ENCODE data around the gene EVX2.

Gene EVX2

DNA sequence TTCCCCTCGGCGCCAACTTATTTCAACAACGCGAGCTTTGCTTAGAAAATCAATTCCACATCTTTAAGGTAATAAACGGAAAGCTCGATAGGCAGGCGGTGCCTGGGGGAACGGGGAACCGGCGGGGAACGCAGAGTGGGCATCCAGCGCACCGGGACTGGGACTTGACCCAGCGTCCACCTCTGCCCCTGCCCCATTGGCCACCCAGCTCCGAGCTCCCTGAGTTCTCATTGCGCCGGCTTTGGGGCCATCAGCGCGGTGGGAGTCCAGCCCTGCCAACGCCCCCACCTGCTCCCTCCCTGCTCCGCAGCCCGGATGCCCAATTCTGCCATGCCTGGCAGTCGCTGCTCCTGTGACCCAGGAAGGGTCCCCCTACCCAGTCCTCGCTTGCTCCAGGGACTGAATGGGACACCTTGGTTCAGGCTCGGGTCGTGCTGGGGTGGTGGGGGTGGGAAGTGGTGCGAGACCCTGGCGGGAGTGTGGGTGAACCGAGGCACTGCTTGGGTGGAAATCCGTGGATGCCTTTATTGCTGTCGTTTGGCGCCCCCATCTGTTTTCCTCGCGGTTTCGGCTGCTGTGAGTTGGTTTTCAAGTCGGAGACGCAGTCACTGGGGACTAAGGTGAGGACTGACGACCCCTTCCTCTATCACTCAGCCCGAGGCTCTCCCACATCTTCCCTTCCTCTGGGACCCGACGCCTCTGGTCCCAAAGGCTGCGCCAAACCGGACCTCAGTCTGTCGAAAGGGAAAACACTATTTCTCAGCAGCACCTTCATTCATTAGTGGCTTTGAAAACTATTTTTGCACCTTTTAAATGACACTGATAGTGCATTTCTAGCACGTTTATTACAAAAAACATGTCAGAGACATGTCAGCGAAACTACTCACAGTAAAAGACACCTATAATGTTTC, 2.4 kb upstream of the EVX2 start:
- TF ChIP-seq CTCF (IDR thresholded peaks at IDR 0.05; ENCODE audit: insufficient read depth, low read length, missing control alignments): peak; percentile 47
- ChIA-PET CTCF (interaction anchor here (0.8 to 7.9 kb wide), 17 partner anchors 8 to 835 kb away, joined by 3 to 115 read pairs (median 4); no protein-coding TSS in a partner anchor), POLR2A (no interaction called here)
- no peak for DNase-seq (ENCODE audit: low read depth, low spot score)
- H3K4me3 ChIP-seq (ENCODE audit: low read depth, low read length): no peak overlapping the region

- ChIA-PET POLR2A (interaction anchor here (0.6 kb wide), 1 partner anchor 75 kb away, joined by 3 read pairs; no protein-coding TSS in a partner anchor), CTCF (interaction anchor here (0.8 to 7.9 kb wide), 13 partner anchors 7 to 834 kb away, joined by 3 to 115 read pairs (median 4); no protein-coding TSS in a partner anchor)
- H3K4me3 ChIP-seq (ENCODE audit: low read depth, low read length): no peak overlapping the region
- TF ChIP-seq CTCF (IDR thresholded peaks at IDR 0.05; ENCODE audit: insufficient read depth, low read length, missing control alignments): no peak
- no peak for DNase-seq (ENCODE audit: low read depth, low spot score)
Observed at GRCh38 chr2:176085120-176085788, 1.5 kb upstream of the EVX2 start.

GRCh38 chr2:176084611-176085119, 903 bp upstream of the EVX2 start:
- no peak overlapping the region for H3K4me3 ChIP-seq (ENCODE audit: low read depth, low read length)
- ChIA-PET POLR2A (interaction anchor here (0.6 kb wide), 1 partner anchor 74 kb away, joined by 3 read pairs; no protein-coding TSS in a partner anchor), CTCF (interaction anchor here (0.9 to 7.9 kb wide), 7 partner anchors 11 to 833 kb away, joined by 3 to 115 read pairs (median 7); no protein-coding TSS in a partner anchor)
- TF ChIP-seq CTCF (IDR thresholded peaks at IDR 0.05; ENCODE audit: insufficient read depth, low read length, missing control alignments): no peak
- DNase-seq (ENCODE audit: low read depth, low spot score): no peak

- no peak for TF ChIP-seq CTCF (IDR thresholded peaks at IDR 0.05; ENCODE audit: insufficient read depth, low read length, missing control alignments)
- H3K4me3 ChIP-seq (ENCODE audit: low read depth, low read length): no peak overlapping the region
- CTCF ChIA-PET: interaction anchor here (0.8 to 7.9 kb wide), 4 partner anchors 10 to 395 kb away, joined by 3 to 115 read pairs (median 26); no protein-coding TSS in a partner anchor
- no peak for DNase-seq (ENCODE audit: low read depth, low spot score)
- POLR2A ChIA-PET: no interaction called here
Observed at GRCh38 chr2:176082824-176083751, 674 bp downstream of the EVX2 start.

- POLR2A ChIA-PET: no interaction called here
- TF ChIP-seq CTCF (IDR thresholded peaks at IDR 0.05; ENCODE audit: insufficient read depth, low read length, missing control alignments): no peak
- CTCF ChIA-PET: interaction anchor here (0.8 to 7.9 kb wide), 6 partner anchors 9 to 715 kb away, joined by 3 to 115 read pairs (median 5); no protein-coding TSS in a partner anchor
- no peak overlapping the region for H3K4me3 ChIP-seq (ENCODE audit: low read depth, low read length)
- DNase-seq (ENCODE audit: low read depth, low spot score): no peak
Observed at GRCh38 chr2:176082525-176082823, 1.3 kb downstream of the EVX2 start.
